HG03354 (cell line): ENCODE measurements around the gene TTC9C.
"Not testable (repeated sequence)": the region's sequence is repeated elsewhere in the genome, so short reads cannot be mapped to it uniquely, and the experiment has no call there.

Source experiments
- ATAC-seq: cut with Tn5 transposase; IDR thresholded peaks from one replicate; pipeline ENCODE4 v1.9.1; 2021; ENCODE audit warnings: mild to moderate bottlenecking; ENCODE audit not compliant: unreplicated experiment, poor library complexity, severe bottlenecking

TTC9C gene

DNA sequence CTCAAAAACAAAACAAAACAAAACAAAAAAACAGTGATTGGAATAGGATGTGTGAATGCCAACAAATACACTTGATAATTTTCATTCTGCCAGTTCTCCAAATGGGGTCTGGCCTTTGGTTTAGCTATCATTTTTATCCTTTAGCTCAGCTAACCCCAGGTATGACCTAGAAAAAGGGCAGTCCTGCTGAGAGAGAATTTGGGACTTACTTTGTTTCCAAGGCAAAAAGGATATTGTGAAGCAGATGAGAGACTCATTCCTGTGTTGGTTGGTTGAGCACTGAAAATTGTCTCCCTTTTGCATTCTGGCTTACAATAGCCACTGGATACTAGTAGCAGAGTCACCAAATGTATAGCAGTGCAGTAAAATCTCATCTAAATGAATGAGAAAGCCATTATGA lies 8.9 kb downstream of the TTC9C start:
- ATAC-seq, result no peak

DNA sequence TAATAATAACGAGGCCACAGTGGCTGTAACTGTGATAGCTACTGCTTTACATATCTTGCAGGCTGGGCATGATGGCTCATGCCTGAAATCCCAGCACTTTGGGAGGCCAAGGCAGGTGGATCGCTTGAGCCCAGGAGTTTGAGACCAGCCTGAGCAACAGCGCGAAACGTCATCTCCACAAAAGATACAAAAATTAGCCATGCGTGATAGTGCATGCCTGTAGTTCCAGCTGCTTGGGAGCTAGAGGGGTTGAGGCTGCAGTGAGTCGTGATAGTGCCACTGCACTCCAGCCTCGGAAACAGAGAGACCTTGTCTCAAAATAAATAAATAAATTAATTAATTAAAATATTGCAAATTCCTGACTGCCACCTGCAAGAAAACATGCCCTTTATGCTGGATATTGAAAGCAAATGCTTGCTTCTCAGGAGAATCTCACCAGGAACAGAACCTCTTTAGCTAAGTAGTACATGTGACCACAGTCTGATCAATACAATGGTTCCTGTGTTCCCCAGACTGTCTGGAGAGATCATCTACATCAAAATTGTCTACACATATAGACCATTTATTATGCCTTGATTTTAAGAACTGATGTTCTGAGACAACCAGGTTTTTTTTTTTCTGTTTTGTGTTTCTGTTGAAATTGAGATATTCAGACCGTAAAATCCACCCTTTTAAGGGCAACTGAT lies 19.3 kb downstream of the TTC9C start:
- no peak for ATAC-seq

DNA sequence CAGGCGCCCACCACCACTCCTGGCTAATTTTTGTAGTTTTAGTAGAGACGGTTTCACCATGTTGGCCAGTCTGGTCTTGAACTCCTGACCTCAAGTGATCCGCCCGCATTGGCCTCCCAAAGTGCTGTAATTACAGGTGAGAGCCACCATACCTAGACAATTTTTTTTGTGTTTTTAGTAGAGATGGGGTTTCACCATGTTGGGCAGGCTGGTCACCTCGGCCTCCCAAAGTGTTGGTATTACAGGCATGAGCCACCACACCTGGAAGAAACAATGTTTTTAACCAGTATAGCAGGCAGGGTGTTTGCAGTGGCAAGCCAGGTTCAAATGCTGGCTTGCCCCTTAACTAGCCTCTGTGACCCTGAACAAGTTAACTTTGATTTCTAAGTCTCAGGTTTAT lies 21.6 kb downstream of the TTC9C start:
- not testable (repeated sequence) for ATAC-seq

DNA sequence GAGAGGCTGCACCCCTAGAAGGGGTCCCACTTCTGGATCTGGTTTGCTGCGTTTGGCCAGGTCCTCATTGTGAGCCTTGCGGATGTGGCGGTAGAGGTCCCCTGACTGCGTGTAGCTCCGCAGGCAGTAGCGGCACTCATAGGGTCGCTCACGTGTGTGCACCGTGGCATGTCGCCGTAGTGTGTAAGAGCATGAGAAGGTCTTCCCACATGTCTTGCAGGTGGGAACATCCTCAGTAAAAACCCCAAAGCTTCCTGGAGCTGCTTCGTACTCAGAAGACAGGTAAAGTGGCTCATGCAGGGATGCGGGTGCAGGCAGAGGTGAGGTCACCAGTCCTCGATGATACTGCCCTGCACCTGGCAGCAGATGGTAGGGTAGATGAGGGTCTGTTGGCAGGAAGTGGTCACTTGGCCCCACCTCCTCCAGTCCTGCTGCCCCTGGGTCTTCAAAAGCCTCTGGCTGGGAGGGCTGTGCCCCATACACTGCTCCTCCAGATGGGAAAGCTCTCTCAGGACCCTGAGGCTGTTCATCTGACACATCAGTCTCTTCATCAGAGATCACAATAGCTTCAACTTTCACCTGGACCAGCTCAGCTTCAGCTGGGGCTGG lies 24.0 kb downstream of the TTC9C start:
- no peak for ATAC-seq

DNA sequence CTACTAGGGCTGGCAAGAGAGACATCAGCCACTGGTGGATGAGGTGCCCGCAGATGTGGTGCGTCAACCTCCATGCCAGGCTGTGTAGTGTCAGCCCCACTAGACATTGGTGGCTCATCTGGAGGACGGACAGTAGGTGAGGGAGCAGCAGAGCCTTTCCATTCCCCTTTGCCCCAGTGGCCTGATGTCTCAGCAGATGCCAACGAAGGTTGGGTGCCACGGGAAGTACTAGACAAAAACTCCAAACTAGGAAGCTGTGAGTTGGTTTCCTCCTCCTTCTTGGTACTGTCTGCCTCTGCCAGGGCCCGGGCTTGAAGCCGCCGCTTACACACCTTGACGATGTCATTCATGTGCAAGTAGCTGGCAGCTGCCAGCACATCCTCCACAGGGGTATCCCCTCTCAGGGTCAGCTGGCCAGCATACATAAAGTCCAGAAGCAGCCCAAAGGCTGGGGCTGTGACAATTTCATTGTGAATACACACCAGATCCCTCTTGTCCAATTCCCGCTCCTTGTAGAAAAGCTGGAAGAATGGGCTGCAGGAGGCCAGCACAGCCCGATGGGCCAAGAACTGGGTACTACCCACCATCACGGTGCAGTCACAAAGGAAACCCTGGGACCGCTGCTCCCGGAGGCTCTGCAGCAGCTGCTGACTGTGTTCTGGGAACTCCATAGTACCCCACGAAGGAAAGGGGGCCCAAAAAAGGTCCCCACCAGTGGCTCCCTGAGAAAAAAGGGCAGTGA lies 24.9 kb downstream of the TTC9C start:
- no peak for ATAC-seq

DNA sequence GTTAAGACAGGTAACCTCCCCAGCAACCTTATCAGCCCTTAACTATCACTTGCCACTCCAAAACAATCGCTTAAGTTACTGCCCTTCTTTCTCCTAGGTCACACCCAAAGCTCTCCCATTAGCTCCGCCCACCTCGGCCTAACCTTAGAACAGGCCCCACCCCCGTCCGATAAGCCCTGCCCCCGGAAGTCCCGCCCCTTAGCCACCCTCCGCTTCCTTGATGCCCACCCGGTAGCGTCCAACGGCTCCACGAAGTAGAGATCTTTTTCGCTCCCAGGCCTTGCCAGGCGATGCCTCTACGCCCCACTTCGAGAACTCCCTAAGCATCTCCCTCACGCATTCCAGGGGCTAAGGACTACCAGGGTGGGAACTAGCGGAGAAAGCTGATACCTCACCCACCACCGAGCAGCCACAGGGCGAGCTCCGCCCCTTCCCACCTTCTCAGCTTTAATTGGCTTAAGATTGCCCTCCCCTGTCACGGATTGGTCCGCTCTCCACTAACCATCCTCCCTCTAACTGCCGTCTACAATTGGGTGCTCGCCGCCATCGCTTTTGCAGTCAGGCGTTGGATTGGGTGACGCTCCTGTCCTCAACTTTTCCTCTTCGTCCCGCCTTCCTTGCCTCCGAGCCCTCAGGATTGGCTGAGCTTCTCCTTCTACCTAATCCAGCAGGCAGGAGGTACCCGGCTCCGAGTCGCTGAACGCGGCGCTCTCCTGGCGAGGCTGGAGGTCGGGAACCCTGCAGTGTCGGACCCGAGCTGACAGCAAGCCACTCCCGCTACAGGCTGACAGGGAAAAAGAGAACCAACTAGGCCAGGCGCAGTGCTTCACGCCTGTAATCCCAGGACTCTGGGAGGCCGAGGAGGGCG lies 25.7 kb downstream of the TTC9C start, which contains the start of gene ZBTB3:
Gene ZBTB3, minus strand, starts transcription at position 425 of the 868 bp plus-strand sequence. CDS start 496 bp downstream, outside the sequence.
- ATAC-seq, result peak; percentile 98

DNA sequence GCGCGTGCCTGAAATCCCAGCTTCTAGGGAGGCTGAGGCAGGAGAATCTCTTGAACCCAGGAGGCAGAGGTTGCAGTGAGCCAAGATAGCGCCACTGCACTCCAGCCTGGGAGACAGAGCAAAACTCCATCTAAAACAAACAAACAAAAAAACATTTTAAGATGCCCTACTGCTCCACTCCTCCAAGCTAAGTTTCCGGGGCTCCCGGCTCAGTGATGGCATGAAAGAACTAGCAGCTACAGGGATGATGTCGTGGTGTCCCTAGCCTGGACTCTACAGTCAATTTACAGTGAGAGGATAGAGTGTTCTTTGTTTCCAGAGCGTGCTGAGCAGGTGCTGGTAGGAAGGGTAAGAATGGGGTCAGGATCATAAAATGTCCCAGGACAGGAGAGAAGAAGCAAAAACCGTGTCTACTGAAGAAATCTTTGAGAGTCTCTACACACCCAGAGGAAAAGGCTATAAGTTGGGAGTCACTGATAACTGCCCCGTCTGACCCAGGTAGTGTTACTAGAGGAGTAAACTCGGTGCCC lies 26.9 kb downstream of the TTC9C start:
- ATAC-seq, result no peak

DNA sequence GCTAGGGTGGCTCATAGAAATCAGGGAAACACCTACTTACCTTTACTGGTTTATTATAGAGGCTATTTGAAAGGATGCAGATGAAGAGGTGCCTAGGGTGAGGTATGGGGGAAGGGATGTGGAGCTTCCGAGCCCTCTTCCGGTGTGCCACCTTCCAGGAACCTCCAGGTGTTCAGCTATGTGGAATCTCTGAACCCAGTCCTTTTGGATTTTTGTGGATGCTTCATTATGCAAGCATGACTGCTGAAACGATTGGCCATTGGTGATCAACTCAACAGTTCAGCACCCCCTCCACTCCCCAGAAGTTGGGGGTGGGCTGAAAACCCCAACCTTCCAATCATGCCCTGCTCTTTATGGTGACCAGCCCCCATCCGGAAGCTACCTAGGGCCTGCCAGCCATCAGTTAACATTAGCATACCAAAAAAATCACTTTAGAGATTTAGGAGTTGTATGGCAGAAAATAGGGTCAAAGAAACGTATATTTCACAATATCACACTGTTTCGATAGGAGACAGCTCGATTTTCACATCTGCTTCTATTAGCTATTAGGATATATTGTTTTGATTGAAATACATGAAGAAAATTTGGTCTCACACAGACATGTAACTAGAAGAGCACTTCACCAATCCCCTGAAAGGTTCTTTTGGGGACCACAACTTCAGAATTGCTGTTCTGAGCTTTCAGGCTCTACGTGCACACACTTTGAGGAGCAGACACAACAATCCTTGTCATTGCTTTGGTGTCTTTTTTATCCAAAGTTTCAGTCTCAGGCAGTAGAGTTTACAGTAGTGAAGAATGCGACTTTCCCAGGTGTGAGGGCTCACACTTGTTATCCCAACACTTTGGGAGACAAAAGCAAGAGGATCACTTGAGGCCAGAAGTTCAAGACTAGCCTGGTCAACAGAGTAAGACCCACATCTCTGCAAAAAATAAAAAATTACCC lies 29.8 kb downstream of the TTC9C start:
- no peak for ATAC-seq

DNA sequence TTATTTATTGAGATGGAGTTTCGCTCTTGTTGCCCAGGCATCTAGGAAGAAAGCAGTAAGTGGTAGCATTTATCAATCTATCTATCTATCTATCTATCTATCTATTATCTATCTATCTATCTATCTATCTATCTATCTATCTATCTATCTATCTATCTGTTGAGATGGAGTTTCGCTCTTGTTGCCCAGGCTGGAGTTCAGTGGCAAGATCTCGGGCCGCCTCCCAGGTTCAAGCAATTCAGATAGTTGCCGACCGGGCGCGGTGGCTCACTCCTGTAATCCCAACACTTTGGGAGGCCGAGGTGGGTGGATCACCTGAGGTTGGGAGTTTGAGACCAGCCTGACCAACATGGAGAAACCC lies 32.6 kb downstream of the TTC9C start:
- not testable (repeated sequence) for ATAC-seq

DNA sequence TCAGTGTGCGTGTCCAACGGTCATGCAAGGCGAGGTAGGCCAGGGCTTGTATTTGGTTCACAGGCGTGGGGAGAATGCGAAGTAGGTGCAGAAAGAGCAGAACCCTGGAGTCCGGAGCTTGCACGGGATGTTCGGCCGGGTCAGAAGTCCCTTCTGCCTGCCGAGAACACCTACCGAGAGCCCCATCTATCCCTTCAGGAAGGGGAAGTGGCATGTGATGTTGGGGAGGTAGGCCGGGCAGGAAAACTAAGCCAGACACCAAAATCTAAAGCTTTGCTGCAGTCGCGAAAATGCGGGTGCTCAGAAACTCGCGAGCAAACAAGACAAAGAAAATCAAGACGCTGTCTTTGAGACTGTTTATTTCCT lies 42.5 kb downstream of the TTC9C start:
- ATAC-seq, result peak; percentile 19

DNA sequence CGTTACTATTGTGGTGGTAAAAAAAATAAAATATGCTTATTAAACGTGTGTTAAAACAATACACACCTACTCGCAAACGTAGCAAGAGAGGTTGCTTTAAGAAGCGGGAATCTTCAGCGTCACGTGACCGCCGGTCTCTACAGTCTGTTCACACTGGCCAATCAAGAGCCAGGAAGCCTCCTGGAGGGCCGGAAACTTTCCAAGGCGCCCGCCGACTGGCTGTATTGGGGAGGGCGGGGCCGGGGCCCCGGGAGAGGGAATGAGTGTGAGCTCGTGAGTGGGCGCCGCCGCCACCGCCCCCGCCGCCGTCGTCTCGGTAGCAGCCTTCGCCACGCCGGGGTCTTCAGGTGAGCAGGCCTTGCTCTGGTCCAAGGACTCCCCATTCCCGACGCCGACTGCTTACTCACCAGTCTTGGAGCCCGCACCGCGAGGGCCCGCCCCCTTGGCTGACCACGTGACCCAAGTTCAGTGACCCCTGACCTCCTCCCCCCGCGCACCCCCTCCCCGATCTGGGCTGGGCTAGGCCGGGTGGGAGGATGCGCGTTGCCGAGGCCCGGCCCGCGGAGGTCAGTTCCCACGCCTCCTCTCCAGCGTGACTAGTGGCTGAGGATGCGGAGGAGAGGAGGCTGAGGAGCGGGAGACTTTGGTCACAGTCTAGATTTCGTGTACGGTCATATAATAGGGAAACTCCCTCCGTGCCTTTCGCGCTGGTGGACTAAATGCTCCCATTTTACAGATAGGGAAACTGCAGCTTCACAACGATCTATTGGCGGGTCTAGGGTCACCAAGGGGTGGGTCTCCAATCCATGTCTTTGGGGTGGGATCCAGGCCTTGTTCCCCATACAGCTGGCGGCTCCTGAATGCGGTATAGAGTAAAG lies 43.1 kb downstream of the TTC9C start, which contains the start of gene TAF6L:
Gene TAF6L, plus strand, starts transcription at position 253 of the 878 bp plus-strand sequence. CDS start 4,388 bp downstream, outside the sequence.
- peak; percentile 80 for ATAC-seq

DNA sequence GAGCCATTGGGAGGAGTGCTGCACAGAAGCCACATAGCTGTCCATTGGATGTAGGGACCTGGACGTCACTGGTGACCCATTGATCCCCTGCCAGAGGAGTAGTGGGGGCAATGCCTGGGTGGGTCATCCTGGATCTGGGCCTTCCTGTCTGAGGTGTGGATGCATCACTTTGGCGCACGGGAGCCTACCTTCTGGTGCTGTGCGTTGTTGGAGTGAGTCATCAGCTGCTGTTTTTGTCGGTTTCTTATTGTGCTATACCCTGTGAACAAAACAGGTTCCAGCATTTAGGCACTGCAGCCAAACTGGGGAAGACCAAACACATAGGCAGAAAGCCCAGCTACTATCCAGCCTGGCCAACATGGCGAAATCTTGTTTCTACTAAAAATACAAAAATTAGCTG lies 46.1 kb downstream of the TTC9C start:
- ATAC-seq, result no peak

DNA sequence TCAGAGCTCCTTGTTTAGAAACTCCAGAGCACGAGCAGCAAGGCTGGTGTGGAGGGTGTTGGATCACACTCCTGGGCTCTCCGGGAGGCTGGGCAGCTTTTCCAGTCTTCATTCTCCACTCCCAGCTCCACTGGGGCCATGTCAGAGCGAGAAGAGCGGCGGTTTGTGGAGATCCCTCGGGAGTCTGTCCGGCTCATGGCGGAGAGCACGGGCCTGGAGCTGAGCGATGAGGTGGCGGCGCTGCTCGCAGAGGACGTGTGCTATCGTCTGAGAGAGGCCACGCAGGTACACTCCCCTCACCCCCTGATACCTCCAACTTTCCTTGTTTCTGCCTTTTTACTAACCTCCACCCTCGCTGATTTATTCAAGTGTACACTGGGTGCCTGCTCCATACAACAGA lies 47.4 kb downstream of the TTC9C start:
- no peak for ATAC-seq

DNA sequence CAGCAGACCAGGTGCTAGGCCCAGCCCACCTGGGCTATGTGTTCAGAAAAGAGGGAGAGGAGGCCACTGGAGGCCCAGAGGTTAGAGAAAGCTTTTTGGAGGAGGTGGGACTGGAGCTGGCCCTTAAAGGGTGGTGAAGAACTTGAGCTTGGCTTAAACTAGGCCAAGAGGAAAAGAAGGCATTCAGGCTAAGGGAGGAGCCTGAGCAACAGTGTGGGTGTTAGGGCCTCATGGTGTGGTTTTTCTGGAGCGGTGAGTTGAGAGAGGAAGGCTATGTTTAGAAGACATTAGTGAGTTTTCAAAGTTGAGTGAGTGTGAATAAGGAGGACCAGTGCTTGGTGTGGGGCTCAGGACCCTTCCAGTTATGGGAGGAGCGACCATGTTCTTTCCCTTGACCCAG lies 49.1 kb downstream of the TTC9C start:
- ATAC-seq, result no peak

DNA sequence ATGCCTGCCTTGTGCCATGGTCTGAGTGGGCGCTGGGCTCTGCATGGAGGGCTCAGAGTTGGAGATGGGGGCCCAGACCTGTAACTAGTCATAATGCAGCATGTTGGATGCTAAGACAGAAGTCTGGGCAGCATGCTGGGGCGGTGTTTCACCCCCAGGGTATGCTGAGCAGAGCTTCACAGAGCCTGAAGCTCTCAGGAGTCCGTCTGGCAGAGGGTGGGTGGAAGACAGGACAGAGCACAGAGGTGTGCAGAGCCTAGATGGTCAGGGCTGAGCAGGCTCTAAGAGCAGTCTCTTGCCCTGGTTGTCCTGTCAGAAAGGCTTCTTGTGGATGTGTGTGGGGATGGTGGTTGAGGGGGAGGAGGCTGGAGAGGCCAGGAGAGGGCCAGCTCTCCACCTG lies 50.2 kb downstream of the TTC9C start:
- ATAC-seq, result no peak

DNA sequence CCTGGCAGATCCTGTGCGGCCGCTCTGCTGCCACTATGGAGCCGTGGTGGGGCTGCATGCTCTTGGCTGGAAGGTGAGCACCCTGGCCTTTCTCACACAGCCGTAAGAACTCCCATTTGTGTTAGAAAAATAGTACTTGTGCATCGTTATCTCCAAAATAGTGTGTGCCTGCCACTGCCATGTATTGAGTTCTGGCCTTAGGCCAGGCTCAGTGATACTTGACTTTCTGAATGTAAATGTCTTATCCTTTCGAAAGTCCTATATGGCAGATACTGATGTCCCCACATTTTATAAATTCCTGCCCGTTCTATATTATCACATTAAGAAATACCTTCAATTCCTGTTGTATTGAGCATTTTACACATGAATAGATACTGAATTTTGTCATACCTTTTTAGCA lies 54.5 kb downstream of the TTC9C start:
- ATAC-seq, result no peak

DNA sequence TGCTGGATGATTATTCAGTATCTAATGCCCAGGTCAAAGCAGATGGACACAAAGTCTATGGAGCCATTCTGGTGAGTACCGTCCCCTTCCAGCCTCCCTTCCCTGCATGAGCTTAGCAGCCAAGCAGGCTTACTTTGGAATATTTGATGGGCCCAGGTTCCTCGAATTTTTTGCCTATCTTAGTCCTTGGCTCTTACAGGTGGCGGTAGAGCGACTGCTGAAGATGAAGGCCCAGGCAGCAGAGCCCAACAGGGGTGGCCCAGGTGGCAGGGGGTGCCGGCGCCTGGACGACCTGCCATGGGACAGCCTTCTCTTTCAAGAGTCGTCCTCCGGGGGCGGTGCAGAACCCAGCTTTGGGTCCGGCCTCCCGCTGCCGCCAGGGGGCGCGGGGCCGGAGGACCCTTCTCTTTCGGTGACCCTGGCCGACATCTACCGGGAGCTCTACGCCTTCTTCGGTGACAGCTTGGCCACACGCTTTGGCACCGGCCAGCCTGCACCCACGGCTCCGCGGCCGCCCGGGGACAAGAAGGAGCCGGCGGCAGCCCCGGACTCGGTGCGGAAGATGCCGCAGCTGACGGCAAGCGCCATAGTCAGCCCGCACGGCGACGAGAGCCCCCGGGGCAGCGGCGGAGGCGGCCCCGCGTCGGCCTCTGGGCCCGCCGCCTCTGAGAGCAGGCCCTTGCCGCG lies 58.2 kb downstream of the TTC9C start:
- ATAC-seq, result peak; percentile 77
